Subcutaneous adipose tissue (tissue), 4 donors: ENCODE measurements around the gene LRP1B. TPM values are rescaled to one million over a fixed set of nuclear protein-coding genes. Genes with fewer than 3 reads are reported as not detected.

Source experiments
- CTCF ChIP-seq: fragments of 450-650 bp; IDR thresholded peaks from one replicate; pipeline ENCODE4 v1.5.1; 2016; ENCODE audit warnings: low read depth, mild to moderate bottlenecking, control low read depth, antibody characterized with exemption, moderate library complexity
- total RNA-seq, 4 donors: library from RNA; depleted of rRNA; stranded (reverse); fragments of >200 nt; gene quantifications; one replicate each; pipeline ENCODE4 v1.1.0, GENCODE V29; 2016

LRP1B gene
- total RNA-seq, 4 donors from 2014 or later: 4.2 to 50.2 (median 14.7) TPM

- no peak for TF ChIP-seq CTCF
Observed at GRCh38 chr2:140873915-140874531, 1256.8 kb downstream of the LRP1B start.

GRCh38 chr2:140869925-140870324 is 1260.9 kb downstream of the LRP1B start:
- no peak for TF ChIP-seq CTCF

- TF ChIP-seq CTCF: no peak
Observed at GRCh38 chr2:140869107-140869506, 1261.7 kb downstream of the LRP1B start.

GRCh38 chr2:140865837-140866236 is 1265.0 kb downstream of the LRP1B start:
- no peak for TF ChIP-seq CTCF

GRCh38 chr2:140863713-140864112 is 1267.1 kb downstream of the LRP1B start:
- TF ChIP-seq CTCF: no peak

- TF ChIP-seq CTCF: no peak
Observed at GRCh38 chr2:140862181-140862580, 1268.6 kb downstream of the LRP1B start.

GRCh38 chr2:140861666-140862065 is 1269.2 kb downstream of the LRP1B start:
- no peak for TF ChIP-seq CTCF
